GM23248 (cell line): ENCODE data around the gene PID1. TPM values are rescaled to one million over a fixed set of nuclear protein-coding genes. Genes with fewer than 3 reads are reported as not detected.

Source experiments
- DNase-seq: peaks from one replicate; pipeline ENCODE4 v3.0.0-alpha.2; 2015
- H2AFZ ChIP-seq: fragments of 200-600 bp; sonication (generic); 2 replicates; pipeline ENCODE4 v1.6.1; 2016; ENCODE audit warnings: antibody characterized with exemption
- H3F3A ChIP-seq: fragments of 200-600 bp; sonication (generic); 2 replicates; pipeline ENCODE4 v1.6.1; 2016; ENCODE audit warnings: mild to moderate bottlenecking, antibody characterized with exemption, mixed run types; ENCODE audit not compliant: insufficient read depth
- H3K27ac ChIP-seq: fragments of 200-600 bp; sonication (generic); 2 replicates; pipeline ENCODE4 v1.5.1; 2016; ENCODE audit warnings: mild to moderate bottlenecking
- H3K27me3 ChIP-seq: fragments of 200-600 bp; sonication (generic); replicated peaks from 2 replicates; pipeline ENCODE4 v1.6.1; 2016; ENCODE audit warnings: mild to moderate bottlenecking; ENCODE audit not compliant: insufficient read depth
- H3K36me3 ChIP-seq: fragments of 200-600 bp; sonication (generic); 2 replicates; pipeline ENCODE4 v1.6.1; 2016; ENCODE audit warnings: low read depth, mild to moderate bottlenecking
- H3K4me1 ChIP-seq: fragments of 200-600 bp; sonication (generic); 2 replicates; pipeline ENCODE4 v1.6.1; 2016; ENCODE audit warnings: mild to moderate bottlenecking; ENCODE audit not compliant: insufficient read depth
- H3K4me2 ChIP-seq: fragments of 200-600 bp; sonication (generic); one replicate; pipeline ENCODE4 v1.6.1; 2016; ENCODE audit warnings: mild to moderate bottlenecking; ENCODE audit not compliant: unreplicated experiment
- H3K4me3 ChIP-seq: fragments of 200-600 bp; sonication (generic); 2 replicates; pipeline ENCODE4 v1.5.1; 2016; ENCODE audit warnings: mild to moderate bottlenecking
- H3K79me2 ChIP-seq: fragments of 200-600 bp; sonication (generic); 2 replicates; pipeline ENCODE4 v1.6.1; 2016; ENCODE audit warnings: mild to moderate bottlenecking; ENCODE audit not compliant: insufficient read depth
- H3K9ac ChIP-seq: fragments of 200-600 bp; sonication (generic); 2 replicates; pipeline ENCODE4 v1.6.1; 2016; ENCODE audit warnings: mild to moderate bottlenecking
- H3K9me2 ChIP-seq: fragments of 200-600 bp; sonication (generic); 2 replicates; pipeline ENCODE4 v1.6.1; 2016; ENCODE audit warnings: mixed run types, mild to moderate bottlenecking, moderate library complexity; ENCODE audit not compliant: insufficient read depth
- H3K9me3 ChIP-seq: fragments of 200-600 bp; sonication (generic); one replicate; pipeline ENCODE4 v1.6.1; 2017; ENCODE audit warnings: low read depth
- H4K20me1 ChIP-seq: fragments of 200-600 bp; sonication (generic); 2 replicates; pipeline ENCODE4 v1.6.0; 2016; ENCODE audit not compliant: insufficient read depth
- EZH2 ChIP-seq: fragments of 200-600 bp; sonication (generic); IDR thresholded peaks from 2 replicates; pipeline ENCODE4 v1.6.1; 2018; ENCODE audit warnings: antibody characterized with exemption, mild to moderate bottlenecking; ENCODE audit not compliant: insufficient read depth, poor library complexity, severe bottlenecking
- EZH2phosphoT487 ChIP-seq: fragments of 200-600 bp; sonication (generic); IDR thresholded peaks from 2 replicates; pipeline ENCODE4 v1.6.1; 2018; ENCODE audit warnings: antibody characterized with exemption, moderate library complexity, mild to moderate bottlenecking, low read depth; ENCODE audit not compliant: insufficient read depth
- WGBS, 2 experiments: methylation state at CpG; one replicate each; pipeline ENCODE4 v1.1.6; 2015 to 2017; ENCODE audit warnings: low lambda C conversion rate in 2 of 2, low coverage in 1 of 2; ENCODE audit errors: missing lambda C conversion rate in 2 of 2; 5-methylcytosine and 5-hydroxymethylcytosine counted together
- in situ Hi-C: fragments of 300-500 bp; cut with MboI; formaldehyde crosslinking; loops from 2 replicates; pipeline ENCODE4 v1.15.0; 2020
- polyA plus RNA-seq: library from polyadenylated mRNA; unstranded; fragments of >200 nt; fragmentation: Nextera tagmentation; extraction: Ambion mirVana; gene quantifications from 2 replicates; pipeline ENCODE4 v1.2.1, GENCODE V29; 2016
- total RNA-seq: library from RNA; depleted of rRNA; stranded (reverse); fragments of >200 nt; shearing (Covaris generic); gene quantifications from 2 replicates; pipeline ENCODE4 v1.2.3, GENCODE V29; 2014

The PID1 gene
- total and polyA plus RNA-seq, 2 experiments from 2014 or later: 5.9 to 8.6 TPM

- 23 to 24% methylated on average over 3 of the region's 3 CpGs for WGBS, 2 experiments
- H3K9ac ChIP-seq: no peak overlapping the region
- no peak for DNase-seq
- H4K20me1 ChIP-seq: no peaks in the 10 kb centered on the region
- peaks cover 24% of the 10 kb centered on the region for H3K4me1 ChIP-seq
- H3F3A ChIP-seq: 0 out of 2 replicates have a peak, but pooled peaks cover 5% of the 10 kb centered on the region
- no peak overlapping the region for H3K4me3 ChIP-seq
- no peaks in the 10 kb centered on the region for H3K9me2 ChIP-seq
- no peak overlapping the region for H2AFZ ChIP-seq
- in situ Hi-C loops: loop anchor here (25.0 kb wide), 1 partner anchor 609 kb away; no protein-coding TSS in a partner anchor
- TF ChIP-seq EZH2phosphoT487 (no peak), EZH2 (no peak)
- no peaks in the 10 kb centered on the region for H3K27me3 ChIP-seq
- H3K27ac ChIP-seq: no peak overlapping the region
- H3K9me3 ChIP-seq: no peaks in the 10 kb centered on the region
- no peaks in the 10 kb centered on the region for H3K36me3 ChIP-seq
- H3K79me2 ChIP-seq: no peaks in the 10 kb centered on the region
- no peak overlapping the region for H3K4me2 ChIP-seq
Measured at GRCh38 chr2:229296536-229296935, 25.4 kb upstream of the PID1 start.

- 0 out of 2 replicates have a peak, but pooled peaks cover 1% of the 10 kb centered on the region for H3F3A ChIP-seq
- peak; percentile 52 for DNase-seq
- no peak for TF ChIP-seq EZH2phosphoT487
- no peak for TF ChIP-seq EZH2
- H3K9me2 ChIP-seq: no peaks in the 10 kb centered on the region
- in situ Hi-C loops: loop anchor here (25.0 kb wide), 1 partner anchor 609 kb away; no protein-coding TSS in a partner anchor
- no peaks in the 10 kb centered on the region for H3K36me3 ChIP-seq
- no peaks in the 10 kb centered on the region for H3K9me3 ChIP-seq
- no peaks in the 10 kb centered on the region for H4K20me1 ChIP-seq
- no peaks in the 10 kb centered on the region for H3K79me2 ChIP-seq
- no peak overlapping the region for H3K4me2 ChIP-seq
- no peaks in the 10 kb centered on the region for H3K27me3 ChIP-seq
- H3K4me3 ChIP-seq: no peak overlapping the region
- H3K9ac ChIP-seq: no peak overlapping the region
- H3K27ac ChIP-seq: no peak overlapping the region
- peaks cover 21% of the 10 kb centered on the region for H3K4me1 ChIP-seq
- no peak overlapping the region for H2AFZ ChIP-seq
Measured at GRCh38 chr2:229296016-229296415, 24.9 kb upstream of the PID1 start.

- no peak for DNase-seq
- Histone ChIP-seq H3K79me2 (no peaks in the 10 kb centered on the region), H3K27ac (no peak overlapping the region), H3F3A (peaks cover 2% of the 10 kb centered on the region; the same call in 1 of the 2 replicates), H3K9ac (no peak overlapping the region), H3K27me3 (no peaks in the 10 kb centered on the region), H3K9me3 (no peaks in the 10 kb centered on the region), H2AFZ (no peak overlapping the region), H3K4me2 (no peak overlapping the region), H3K9me2 (no peaks in the 10 kb centered on the region), H3K4me3 (no peak overlapping the region), H3K36me3 (no peaks in the 10 kb centered on the region), H3K4me1 (peaks cover 7% of the 10 kb centered on the region), H4K20me1 (no peaks in the 10 kb centered on the region)
- in situ Hi-C loops: loop anchor here (25.0 kb wide), 1 partner anchor 601 kb away; no protein-coding TSS in a partner anchor
- no peak for TF ChIP-seq EZH2phosphoT487
- TF ChIP-seq EZH2: no peak
- WGBS, 2 experiments: 78 to 79% methylated on average over 1 of the region's 1 CpG
Measured at GRCh38 chr2:229287823-229288222, 16.7 kb upstream of the PID1 start.

GRCh38 chr2:229282758-229283546 is 11.9 kb upstream of the PID1 start:
- 0 to 4% methylated on average over 5 of the region's 5 CpGs for WGBS, 2 experiments
- H3K79me2 ChIP-seq: no peaks in the 10 kb centered on the region
- H3K27me3 ChIP-seq: no peaks in the 10 kb centered on the region
- no peaks in the 10 kb centered on the region for H3K9me2 ChIP-seq
- TF ChIP-seq EZH2 (no peak), EZH2phosphoT487 (no peak)
- in situ Hi-C loops: loop anchor here (25.0 kb wide), 1 partner anchor 596 kb away; no protein-coding TSS in a partner anchor
- peaks cover 11% of the 10 kb centered on the region for H3K4me1 ChIP-seq
- no peak overlapping the region for H2AFZ ChIP-seq
- H3K27ac ChIP-seq: peak overlapping the region; percentile 35; the same call in 1 of the 2 replicates
- H3K4me3 ChIP-seq: no peak overlapping the region
- peaks cover 3% of the 10 kb centered on the region; the same call in 1 of the 2 replicates for H3F3A ChIP-seq
- DNase-seq: peak; percentile 98
- no peaks in the 10 kb centered on the region for H3K36me3 ChIP-seq
- no peaks in the 10 kb centered on the region for H3K9me3 ChIP-seq
- no peak overlapping the region for H3K9ac ChIP-seq
- H3K4me2 ChIP-seq: peak overlapping the region; percentile 42
- H4K20me1 ChIP-seq: no peaks in the 10 kb centered on the region
